DOHH2 (cell line): Measurements from ENCODE around the gene CES3.

Experiments
- CTCF ChIP-seq: fragments of 200-600 bp; sonication (generic); IDR thresholded peaks from one replicate; pipeline ENCODE4 v1.5.1; 2014; ENCODE audit warnings: antibody characterized with exemption, mild to moderate bottlenecking, low read depth, low read length; ENCODE audit not compliant: poor library complexity, severe bottlenecking
- EZH2phosphoT487 ChIP-seq: fragments of 200-600 bp; sonication (generic); IDR thresholded peaks from 2 replicates; pipeline ENCODE4 v1.6.1; 2017; ENCODE audit warnings: borderline replicate concordance, mild to moderate bottlenecking, antibody characterized with exemption, low read length, moderate library complexity, mixed read lengths

GRCh38 chr16:66930189-66930588 lies 30.9 kb upstream of the CES3 start:
- TF ChIP-seq CTCF (no peak), EZH2phosphoT487 (no peak)
